Measurements from ENCODE around the gene TMPRSS9. TPM values are rescaled to one million over a fixed set of nuclear protein-coding genes. Genes with fewer than 3 reads are reported as not detected.

Gene TMPRSS9
- total RNA-seq, 3 donors from 2014 or later (not counting 1 experiment from before 2014, with no cell fraction given) = not detected

- Mint-ChIP-seq H3K9me3 (no peaks in the 10 kb centered on the region), H3K4me1 (no peaks in the 10 kb centered on the region), H3K27me3 (ENCODE audit: low read depth in 2 of 2) (no peaks in the 10 kb centered on the region), H3K27ac (no peak overlapping the region), H3K4me3 (no peak overlapping the region), H3K36me3 (no peaks in the 10 kb centered on the region)
- Histone ChIP-seq H3K36me3 (ENCODE audit: control insufficient read depth, insufficient read depth, low read length) (no peaks in the 10 kb centered on the region), H3K4me3 (ENCODE audit: low read length) (no peak overlapping the region), H3K27me3 (ENCODE audit: control insufficient read depth, insufficient read depth, low read length) (no peaks in the 10 kb centered on the region), H3K9me3 (ENCODE audit: control insufficient read depth, insufficient read depth, low read length) (no peaks in the 10 kb centered on the region), H3K4me1 (ENCODE audit: control insufficient read depth, insufficient read depth, low read length) (no peaks in the 10 kb centered on the region), H3K27ac (ENCODE audit: low read length) (no peak overlapping the region)
- DNase-seq (no peak), ATAC-seq (no peak)
- no peak for TF ChIP-seq CTCF (IDR thresholded peaks at IDR 0.05)
- intact Hi-C loops (cut with micrococcal nuclease) = no loop called here
- 100% methylated on average over 1 of the region's 2 CpGs for WGBS (ENCODE audit: insufficient coverage)
These were observed 60.4 kb downstream of the TMPRSS9 start for GRCh38 chr19:2420490-2420889.

GRCh38 chr19:2421581-2422306, 61.7 kb downstream of the TMPRSS9 start:
- H3K9me3 Mint-ChIP-seq = no peaks in the 10 kb centered on the region
- H3K27me3 Mint-ChIP-seq (ENCODE audit: low read depth in 2 of 2) = no peaks in the 10 kb centered on the region
- Histone ChIP-seq H3K4me1 (ENCODE audit: control insufficient read depth, insufficient read depth, low read length) (peaks cover 11% of the 10 kb centered on the region), H3K36me3 (ENCODE audit: control insufficient read depth, insufficient read depth, low read length) (no peaks in the 10 kb centered on the region), H3K9me3 (ENCODE audit: control insufficient read depth, insufficient read depth, low read length) (no peaks in the 10 kb centered on the region), H3K4me3 (ENCODE audit: low read length) (no peak overlapping the region), H3K27me3 (ENCODE audit: control insufficient read depth, insufficient read depth, low read length) (no peaks in the 10 kb centered on the region), H3K27ac (ENCODE audit: low read length) (no peak overlapping the region)
- no peak for TF ChIP-seq CTCF (IDR thresholded peaks at IDR 0.05)
- intact Hi-C loops (cut with micrococcal nuclease) = no loop called here
- DNase-seq = no peak
- no peak overlapping the region for H3K4me3 Mint-ChIP-seq
- no peak overlapping the region for H3K27ac Mint-ChIP-seq
- peaks cover 0 to 5% of the 10 kb centered on the region in 2 donors for H3K4me1 Mint-ChIP-seq
- WGBS (ENCODE audit: insufficient coverage) = 92% methylated on average over 23 of the region's 23 CpGs
- ATAC-seq = no peak
- H3K36me3 Mint-ChIP-seq = no peaks in the 10 kb centered on the region

GRCh38 chr19:2423071-2423914, 63.2 kb downstream of the TMPRSS9 start:
- intact Hi-C loops (cut with micrococcal nuclease) = no loop called here
- peaks cover 10 to 14% of the 10 kb centered on the region in 2 donors for H3K4me1 Mint-ChIP-seq
- no peaks in the 10 kb centered on the region for H3K9me3 Mint-ChIP-seq
- no peak for TF ChIP-seq CTCF (IDR thresholded peaks at IDR 0.05)
- H3K27me3 ChIP-seq (ENCODE audit: control insufficient read depth, insufficient read depth, low read length) = no peaks in the 10 kb centered on the region
- 65% methylated on average over 15 of the region's 19 CpGs for WGBS (ENCODE audit: insufficient coverage)
- no peak overlapping the region for H3K27ac ChIP-seq (ENCODE audit: low read length)
- no peak overlapping the region for H3K4me3 ChIP-seq (ENCODE audit: low read length)
- no peak overlapping the region for H3K4me3 Mint-ChIP-seq
- peaks cover 21% of the 10 kb centered on the region for H3K4me1 ChIP-seq (ENCODE audit: control insufficient read depth, insufficient read depth, low read length)
- H3K36me3 ChIP-seq (ENCODE audit: control insufficient read depth, insufficient read depth, low read length) = no peaks in the 10 kb centered on the region
- no peak for ATAC-seq
- no peak for DNase-seq
- no peaks in the 10 kb centered on the region for H3K36me3 Mint-ChIP-seq
- no peak overlapping the region for H3K27ac Mint-ChIP-seq
- no peaks in the 10 kb centered on the region for H3K27me3 Mint-ChIP-seq (ENCODE audit: low read depth in 2 of 2)
- H3K9me3 ChIP-seq (ENCODE audit: control insufficient read depth, insufficient read depth, low read length) = no peaks in the 10 kb centered on the region

Data from natural killer cell (primary cell).